RWPE2 (cell line): Measurements from ENCODE around the gene PSMG3.
A peak's percentile ranks its signal among the peaks of the same experiment; 100 is the strongest.

Experiments
- ATAC-seq: fragments of 200-7000 bp; cut with Tn5 transposase; 3 replicates; pipeline ENCODE4 v1.9.1; 2021; ENCODE audit warnings: low read depth
- DNase-seq: peaks from one replicate; pipeline ENCODE4 v3.0.0-alpha.2; 2020; ENCODE audit warnings: low spot score
- H3K27ac ChIP-seq: fragments of 450-650 bp; 2 replicates; pipeline ENCODE4 v1.5.1; 2017; ENCODE audit warnings: mild to moderate bottlenecking; ENCODE audit not compliant: poor library complexity, severe bottlenecking
- H3K27me3 ChIP-seq: fragments of 250-450 bp; sonication (Bioruptor Pico); 2 replicates; pipeline ENCODE4 v1.5.1; 2021; ENCODE audit warnings: mild to moderate bottlenecking, moderate library complexity; ENCODE audit not compliant: insufficient read depth, poor library complexity, severe bottlenecking
- H3K36me3 ChIP-seq: fragments of 250-450 bp; sonication (Bioruptor Pico); 2 replicates; pipeline ENCODE4 v1.5.1; 2020; ENCODE audit warnings: low read depth, mild to moderate bottlenecking, moderate library complexity
- H3K4me1 ChIP-seq: fragments of 250-450 bp; sonication (Bioruptor Pico); 2 replicates; pipeline ENCODE4 v1.5.1; 2021; ENCODE audit warnings: mild to moderate bottlenecking, moderate library complexity; ENCODE audit not compliant: insufficient read depth, poor library complexity, severe bottlenecking
- H3K4me3 ChIP-seq: fragments of 250-450 bp; sonication (Bioruptor Pico); 2 replicates; pipeline ENCODE4 v1.5.1; 2021; ENCODE audit warnings: mild to moderate bottlenecking, moderate library complexity; ENCODE audit not compliant: severe bottlenecking
- H3K9me3 ChIP-seq: fragments of 250-450 bp; sonication (Bioruptor Pico); 2 replicates; pipeline ENCODE4 v1.5.1; 2021; ENCODE audit warnings: mild to moderate bottlenecking, moderate library complexity; ENCODE audit not compliant: severe bottlenecking
- CTCF ChIP-seq: fragments of 450-650 bp; IDR thresholded peaks from one replicate; pipeline ENCODE4 v1.5.1; 2017; ENCODE audit warnings: mild to moderate bottlenecking, moderate library complexity; ENCODE audit not compliant: poor library complexity, severe bottlenecking

Gene PSMG3

DNA sequence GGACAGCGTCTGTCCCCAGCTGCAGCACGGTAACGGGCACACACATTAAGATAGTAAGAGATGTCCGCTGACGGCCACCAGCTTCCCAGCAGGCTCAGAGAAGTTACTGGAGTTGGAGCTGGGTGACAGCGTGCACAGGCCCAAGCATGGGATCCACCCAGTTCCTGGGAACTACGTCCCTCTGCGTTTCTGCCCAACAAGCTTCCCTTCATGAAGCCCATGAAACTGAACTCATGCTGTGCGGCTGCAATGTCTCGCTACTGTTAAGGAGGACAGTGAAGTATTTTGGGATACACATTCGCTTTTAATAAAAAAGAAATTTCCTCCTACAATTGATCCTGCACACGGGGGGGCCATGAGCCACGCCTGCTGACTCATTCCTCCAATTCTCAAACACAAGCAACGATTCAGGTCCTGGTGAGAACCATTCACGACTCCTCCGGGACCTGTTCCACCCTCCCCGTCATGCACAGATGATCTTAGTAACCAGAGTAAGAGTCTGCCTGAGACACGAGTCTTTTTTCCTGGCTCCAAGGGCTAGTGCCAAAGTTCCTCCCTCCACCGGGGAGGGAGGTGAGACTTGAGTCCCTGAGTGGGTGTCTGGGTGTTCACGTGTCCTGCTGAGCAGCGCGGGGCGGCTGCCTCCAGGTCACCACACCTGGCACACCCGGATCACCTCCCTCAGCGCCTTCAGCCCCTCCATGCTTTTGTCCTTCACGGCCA lies 2.6 kb downstream of the PSMG3 start:
- H3K27me3 ChIP-seq: no peaks in the 10 kb centered on the region
- H3K27ac ChIP-seq: peak overlapping the region; percentile 78
- no peak for ATAC-seq
- H3K4me3 ChIP-seq: no peak overlapping the region
- peaks cover 23% of the 10 kb centered on the region for H3K36me3 ChIP-seq
- DNase-seq: no peak
- TF ChIP-seq CTCF: no peak
- H3K4me1 ChIP-seq: peaks cover 35% of the 10 kb centered on the region
- no peaks in the 10 kb centered on the region for H3K9me3 ChIP-seq

DNA sequence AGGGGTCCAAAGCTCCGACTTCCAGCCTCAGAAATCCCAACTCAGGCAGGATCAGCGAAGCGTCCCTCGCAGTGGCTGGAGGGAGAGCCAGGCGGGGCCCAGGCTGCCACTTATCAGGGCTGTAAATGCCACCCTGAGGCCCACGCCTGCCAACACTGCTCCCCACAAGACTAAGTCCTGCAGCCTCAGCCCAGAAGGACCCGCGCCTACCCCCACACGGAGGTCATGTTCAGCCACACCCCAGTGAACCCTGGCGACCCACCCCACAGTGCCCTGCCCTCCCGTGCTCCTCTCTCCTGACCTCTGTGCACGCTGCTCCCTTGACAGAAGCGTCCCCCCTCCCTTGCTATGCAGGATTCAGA lies 3.2 kb downstream of the PSMG3 start:
- H3K27ac ChIP-seq: peak overlapping the region; percentile 78
- DNase-seq (peak; percentile 56), ATAC-seq (no peak)
- peaks cover 34% of the 10 kb centered on the region for H3K4me1 ChIP-seq
- H3K27me3 ChIP-seq: no peaks in the 10 kb centered on the region
- no peak for TF ChIP-seq CTCF
- no peaks in the 10 kb centered on the region for H3K9me3 ChIP-seq
- H3K36me3 ChIP-seq: peaks cover 23% of the 10 kb centered on the region
- no peak overlapping the region for H3K4me3 ChIP-seq

DNA sequence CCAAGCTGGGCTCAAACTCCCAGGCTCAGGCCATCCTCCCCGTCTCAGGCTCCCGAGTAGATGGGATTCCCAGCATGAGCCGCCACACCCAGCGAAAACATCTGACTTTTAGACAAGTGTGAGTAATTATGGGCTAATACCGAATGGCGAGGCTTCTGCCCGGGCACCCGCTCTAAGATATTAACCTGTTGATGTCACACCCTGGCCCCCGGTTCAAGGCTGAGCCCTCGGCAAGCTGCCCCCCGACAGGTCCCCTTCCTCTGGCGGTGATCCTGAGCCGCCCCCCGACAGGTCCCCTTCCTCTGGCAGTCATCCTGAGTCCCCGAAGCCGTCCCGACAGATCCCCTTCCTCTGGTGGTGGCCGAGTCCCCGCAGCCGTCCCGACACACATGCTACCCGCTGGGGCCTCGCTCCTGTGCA lies 5.2 kb downstream of the PSMG3 start:
- no peak overlapping the region for H3K4me3 ChIP-seq
- no peaks in the 10 kb centered on the region for H3K27me3 ChIP-seq
- H3K9me3 ChIP-seq: no peaks in the 10 kb centered on the region
- peaks cover 37% of the 10 kb centered on the region for H3K4me1 ChIP-seq
- H3K27ac ChIP-seq: no peak overlapping the region
- H3K36me3 ChIP-seq: peaks cover 23% of the 10 kb centered on the region
- ATAC-seq (peak; percentile 67), DNase-seq (peak; percentile 58)
- no peak for TF ChIP-seq CTCF

GRCh38 chr7:1563981-1564602 lies 5.7 kb downstream of the PSMG3 start:
- H3K27ac ChIP-seq: no peak overlapping the region
- TF ChIP-seq CTCF: no peak
- H3K4me1 ChIP-seq: peaks cover 41% of the 10 kb centered on the region
- H3K9me3 ChIP-seq: no peaks in the 10 kb centered on the region
- ATAC-seq (no peak), DNase-seq (no peak)
- no peaks in the 10 kb centered on the region for H3K27me3 ChIP-seq
- H3K4me3 ChIP-seq: no peak overlapping the region
- H3K36me3 ChIP-seq: peaks cover 23% of the 10 kb centered on the region

DNA sequence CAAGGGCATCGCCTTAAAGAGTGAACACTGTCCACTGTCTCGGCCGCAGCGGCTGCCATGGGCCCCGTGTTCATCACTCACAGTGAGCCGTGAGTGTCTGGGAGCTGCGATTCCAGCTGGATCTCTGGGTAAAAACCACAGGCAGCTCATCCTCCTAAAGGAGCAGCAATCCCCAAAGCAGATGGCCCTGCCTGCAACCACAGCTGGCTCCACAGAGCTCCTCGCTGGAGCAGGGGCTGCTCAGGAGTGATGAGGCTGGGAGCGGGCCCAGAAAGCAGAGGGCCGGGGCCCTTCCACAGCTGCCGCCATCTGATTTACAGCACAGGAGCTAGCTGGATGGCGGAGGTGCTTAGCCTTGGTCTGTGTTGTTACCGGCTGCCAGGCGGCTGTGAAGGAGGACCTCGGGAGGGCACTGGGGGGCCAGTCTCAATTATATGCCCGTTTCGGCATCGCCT lies 7.2 kb downstream of the PSMG3 start:
- no peak for ATAC-seq
- Histone ChIP-seq H3K4me1 (peaks cover 27% of the 10 kb centered on the region), H3K27ac (no peak overlapping the region), H3K36me3 (peaks cover 11% of the 10 kb centered on the region), H3K4me3 (no peak overlapping the region), H3K9me3 (no peaks in the 10 kb centered on the region), H3K27me3 (no peaks in the 10 kb centered on the region)
- no peak for TF ChIP-seq CTCF
- no peak for DNase-seq
